SK-N-MC (cell line): Measurements from ENCODE around the gene FMO2.

Source experiments
- EZH2 ChIP-seq: fragments of 200-600 bp; sonication (generic); IDR thresholded peaks from one replicate; pipeline ENCODE4 v1.6.1; 2017; ENCODE audit warnings: antibody characterized with exemption
- FOXP2 ChIP-seq: optimal IDR thresholded peaks from 2 replicates; pipeline ENCODE3; 2011; ENCODE audit warnings: mild to moderate bottlenecking, moderate library complexity; ENCODE audit not compliant: insufficient read depth; ENCODE audit errors: extremely low read length, control extremely low read depth
- POLR2AphosphoS5 ChIP-seq: IDR thresholded peaks from 2 replicates; pipeline ENCODE4 v1.6.1; 2012; ENCODE audit warnings: mild to moderate bottlenecking, low read depth, low read length, borderline replicate concordance

DNA sequence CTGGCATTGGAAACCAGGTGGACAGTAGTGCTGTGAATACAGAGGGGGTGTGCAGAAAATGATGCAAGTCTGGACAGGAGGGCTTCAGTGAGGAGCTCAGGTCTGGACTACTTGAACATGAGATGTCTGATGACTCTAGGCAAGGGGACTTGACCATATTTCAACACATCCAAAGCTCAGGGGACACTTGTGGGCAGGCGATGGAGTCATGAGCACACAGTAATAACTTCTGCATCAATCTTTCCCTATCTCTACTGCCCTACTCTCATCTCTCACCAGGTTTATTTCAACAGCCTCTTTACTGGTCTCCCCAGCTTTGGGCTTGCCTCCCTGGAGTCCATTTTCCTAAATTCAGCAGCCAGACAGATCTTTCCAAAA lies 21.9 kb downstream of the FMO2 start:
- no peak for TF ChIP-seq POLR2AphosphoS5
- TF ChIP-seq EZH2 = no peak
- no peak for TF ChIP-seq FOXP2
